Endodermal cell (in vitro differentiated cells): Measurements from ENCODE around the gene ZIC4. TPM values are rescaled to one million over a fixed set of nuclear protein-coding genes. Genes with fewer than 3 reads are reported as not detected.

Experiments
- DNase-seq: peaks from one replicate; pipeline ENCODE4 v3.0.0-alpha.2; 2017
- H3K27ac ChIP-seq: 2 replicates; pipeline ENCODE4 v1.5.1; 2013; ENCODE audit warnings: mild to moderate bottlenecking, low read depth, low read length, moderate library complexity
- H3K27me3 ChIP-seq: 2 replicates; pipeline ENCODE4 v1.6.1; 2013; ENCODE audit warnings: mild to moderate bottlenecking, low read length, moderate library complexity; ENCODE audit not compliant: insufficient read depth, control insufficient read depth, poor library complexity, severe bottlenecking
- H3K36me3 ChIP-seq: 2 replicates; pipeline ENCODE4 v1.7.0; 2013; ENCODE audit warnings: mild to moderate bottlenecking, low read length, moderate library complexity; ENCODE audit not compliant: control insufficient read depth, insufficient read depth
- H3K4me1 ChIP-seq: one replicate; pipeline ENCODE4 v1.7.0; 2013; ENCODE audit warnings: low read length; ENCODE audit not compliant: control insufficient read depth, insufficient read depth
- H3K4me3 ChIP-seq: 2 replicates; pipeline ENCODE4 v1.5.1; 2013; ENCODE audit warnings: mild to moderate bottlenecking, low read length, moderate library complexity
- H3K9ac ChIP-seq: 2 replicates; pipeline ENCODE4 v1.6.1; 2013; ENCODE audit warnings: mild to moderate bottlenecking, low read length, moderate library complexity; ENCODE audit not compliant: poor library complexity, severe bottlenecking; ENCODE audit errors: extremely low read depth
- H3K9me3 ChIP-seq: 2 replicates; pipeline ENCODE4 v1.6.1; 2013; ENCODE audit warnings: mild to moderate bottlenecking, low read length, moderate library complexity; ENCODE audit not compliant: control insufficient read depth
- H3K27ac Mint-ChIP-seq: 2 replicates; pipeline ENCODE4 v1.8.0; 2020; ENCODE audit warnings: mixed read lengths
- H3K27me3 Mint-ChIP-seq: 2 replicates; pipeline ENCODE4 v1.8.0; 2021; ENCODE audit warnings: mild to moderate bottlenecking, mixed read lengths; ENCODE audit not compliant: insufficient read depth
- H3K36me3 Mint-ChIP-seq: 2 replicates; pipeline ENCODE4 v1.8.0; 2020; ENCODE audit warnings: low read depth, mixed read lengths
- H3K4me1 Mint-ChIP-seq: 2 replicates; pipeline ENCODE4 v1.8.0; 2020; ENCODE audit warnings: mixed read lengths
- H3K4me3 Mint-ChIP-seq: 2 replicates; pipeline ENCODE4 v1.8.0; 2020; ENCODE audit warnings: mild to moderate bottlenecking, moderate library complexity, mixed read lengths
- H3K9me3 Mint-ChIP-seq: 2 replicates; pipeline ENCODE4 v1.8.0; 2020; ENCODE audit warnings: mild to moderate bottlenecking, mixed read lengths
- WGBS, 2 experiments: methylation state at CpG; one replicate each; pipeline versions ENCODE4 v1.1.5 to v1.1.7; 2013; ENCODE audit warnings: missing lambda C conversion rate in 2 of 2, mixed read lengths in 1 of 2; ENCODE audit not compliant: insufficient coverage in 1 of 2, insufficient read length in 1 of 2; 5-methylcytosine and 5-hydroxymethylcytosine counted together
- total RNA-seq, 2 donors: library from RNA; stranded (reverse); fragmentation: NEBNext Ultra II Directional in 1 of 2; extraction: Animal tissue kit (Norgen Biotek cat#: 25700) in 1 of 2; gene quantifications; 2 replicates in 1 of 2; 3 replicates in 1 of 2; pipeline ENCODE4 v1.2.1, GENCODE V29; 2021
- TF ChIP-seq, protein P1 (sequence below): fragments of 200-600 bp; sonication (generic); conservative IDR thresholded peaks from 2 replicates; pipeline ENCODE4 v1.5.0; 2021; ENCODE audit warnings: antibody characterized with exemption, mild to moderate bottlenecking

The ZIC4 gene
- total RNA-seq, 2 donors from 2014 or later: not detected

DNA sequence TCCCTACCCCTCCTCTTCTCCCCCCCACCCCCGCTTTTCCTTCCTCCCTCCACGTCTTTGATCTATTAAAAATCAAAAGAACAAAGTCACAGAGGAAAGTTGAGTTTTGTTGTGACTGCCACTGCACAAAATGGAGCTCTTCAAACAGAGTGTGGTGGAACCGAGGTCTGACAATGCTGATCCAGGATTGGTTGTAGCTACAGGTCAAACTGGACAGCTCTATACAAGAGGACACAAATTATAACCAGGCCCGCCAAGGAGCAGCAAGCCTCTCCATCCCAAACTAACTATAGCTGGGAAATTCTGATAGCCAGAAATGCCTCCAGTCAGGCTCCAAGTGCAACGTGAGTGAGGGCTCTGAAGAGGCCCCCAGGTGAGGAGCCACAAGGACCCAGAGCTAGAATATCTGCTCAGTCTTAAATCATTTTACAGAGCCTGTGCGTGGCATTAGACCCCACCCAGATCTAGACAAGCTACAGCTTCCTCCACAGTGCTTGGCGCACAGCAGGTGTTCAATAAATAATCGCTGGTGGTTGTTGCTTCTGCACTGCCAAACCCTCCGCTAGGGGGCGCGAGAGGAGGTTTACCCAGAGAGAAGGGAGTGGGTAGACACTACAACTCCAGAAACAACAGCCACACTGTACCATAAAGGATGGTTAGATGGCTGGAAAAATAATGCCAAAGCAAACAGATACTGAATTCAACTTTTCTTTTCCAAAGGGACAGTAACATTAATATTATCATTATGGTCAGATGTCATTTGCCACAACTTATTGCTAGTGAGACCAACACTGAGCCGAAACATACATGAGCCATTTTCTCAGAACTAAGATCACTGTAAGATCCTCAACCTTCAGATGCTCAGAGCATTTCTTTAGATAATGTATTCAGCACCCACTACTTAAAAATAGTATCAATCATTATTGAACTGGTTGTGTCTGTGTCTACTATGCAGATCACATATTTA is 44.6 kb downstream of the ZIC4 start:
- Histone ChIP-seq H3K27me3 (peaks cover 100% of the 10 kb centered on the region), H3K27ac (peak overlapping the region; percentile 92), H3K4me1 (peaks cover 2% of the 10 kb centered on the region), H3K9ac (no peak overlapping the region), H3K9me3 (no peaks in the 10 kb centered on the region), H3K4me3 (peak overlapping the region; percentile 38), H3K36me3 (no peaks in the 10 kb centered on the region)
- 11 to 50% methylated on average over 2 to 12 of the region's 12 CpGs for WGBS, 2 experiments
- peak; percentile 96 for DNase-seq
- Mint-ChIP-seq H3K9me3 (no peaks in the 10 kb centered on the region), H3K27me3 (peaks cover 97% of the 10 kb centered on the region), H3K4me1 (peaks cover 22% of the 10 kb centered on the region), H3K36me3 (no peaks in the 10 kb centered on the region), H3K27ac (no peak overlapping the region), H3K4me3 (no peak overlapping the region)
- TF ChIP-seq, protein P1, sequence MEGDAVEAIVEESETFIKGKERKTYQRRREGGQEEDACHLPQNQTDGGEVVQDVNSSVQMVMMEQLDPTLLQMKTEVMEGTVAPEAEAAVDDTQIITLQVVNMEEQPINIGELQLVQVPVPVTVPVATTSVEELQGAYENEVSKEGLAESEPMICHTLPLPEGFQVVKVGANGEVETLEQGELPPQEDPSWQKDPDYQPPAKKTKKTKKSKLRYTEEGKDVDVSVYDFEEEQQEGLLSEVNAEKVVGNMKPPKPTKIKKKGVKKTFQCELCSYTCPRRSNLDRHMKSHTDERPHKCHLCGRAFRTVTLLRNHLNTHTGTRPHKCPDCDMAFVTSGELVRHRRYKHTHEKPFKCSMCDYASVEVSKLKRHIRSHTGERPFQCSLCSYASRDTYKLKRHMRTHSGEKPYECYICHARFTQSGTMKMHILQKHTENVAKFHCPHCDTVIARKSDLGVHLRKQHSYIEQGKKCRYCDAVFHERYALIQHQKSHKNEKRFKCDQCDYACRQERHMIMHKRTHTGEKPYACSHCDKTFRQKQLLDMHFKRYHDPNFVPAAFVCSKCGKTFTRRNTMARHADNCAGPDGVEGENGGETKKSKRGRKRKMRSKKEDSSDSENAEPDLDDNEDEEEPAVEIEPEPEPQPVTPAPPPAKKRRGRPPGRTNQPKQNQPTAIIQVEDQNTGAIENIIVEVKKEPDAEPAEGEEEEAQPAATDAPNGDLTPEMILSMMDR: peak; percentile 96

- H3K4me3 Mint-ChIP-seq: no peak overlapping the region
- H3K9ac ChIP-seq: no peak overlapping the region
- 15 to 19% methylated on average over 17 to 21 of the region's 21 CpGs for WGBS, 2 experiments
Measured at GRCh38 chr3:147360646-147361453, 45.5 kb downstream of the ZIC4 start.

GRCh38 chr3:147360051-147360439 is 46.3 kb downstream of the ZIC4 start:
- TF ChIP-seq, protein P1: no peak
- H3K27ac Mint-ChIP-seq: no peak overlapping the region
- no peak overlapping the region for H3K9ac ChIP-seq
- H3K9me3 ChIP-seq: no peaks in the 10 kb centered on the region
- no peak for DNase-seq
- peaks cover 100% of the 10 kb centered on the region for H3K27me3 ChIP-seq
- WGBS, 2 experiments: 21 to 80% methylated on average over 1 to 5 of the region's 5 CpGs
- H3K9me3 Mint-ChIP-seq: no peaks in the 10 kb centered on the region
- peaks cover 34% of the 10 kb centered on the region for H3K4me1 Mint-ChIP-seq
- peaks cover 2% of the 10 kb centered on the region for H3K4me1 ChIP-seq
- peaks cover 98% of the 10 kb centered on the region for H3K27me3 Mint-ChIP-seq
- H3K4me3 Mint-ChIP-seq: no peak overlapping the region
- H3K4me3 ChIP-seq: no peak overlapping the region
- peak overlapping the region; percentile 92 for H3K27ac ChIP-seq
- no peaks in the 10 kb centered on the region for H3K36me3 ChIP-seq
- H3K36me3 Mint-ChIP-seq: no peaks in the 10 kb centered on the region

More at GRCh38 chr3:147360646-147361453, 45.5 kb downstream of the ZIC4 start:
- TF ChIP-seq, protein P1: no peak
- Histone ChIP-seq H3K27me3 (peaks cover 100% of the 10 kb centered on the region), H3K27ac (peak overlapping the region; percentile 92), H3K4me3 (peak overlapping the region; percentile 38), H3K36me3 (no peaks in the 10 kb centered on the region), H3K9me3 (no peaks in the 10 kb centered on the region), H3K4me1 (peaks cover 2% of the 10 kb centered on the region)
- peaks cover 99% of the 10 kb centered on the region for H3K27me3 Mint-ChIP-seq
- no peaks in the 10 kb centered on the region for H3K36me3 Mint-ChIP-seq
- DNase-seq: peak; percentile 78
- H3K9me3 Mint-ChIP-seq: no peaks in the 10 kb centered on the region
- no peak overlapping the region for H3K27ac Mint-ChIP-seq
- H3K4me1 Mint-ChIP-seq: peaks cover 30% of the 10 kb centered on the region
